GM20431 (cell line): ENCODE data around the gene MBD5.

Experiments used
- in situ Hi-C: fragments of 300-500 bp; cut with MseI, MboI; formaldehyde crosslinking; loops from one replicate; pipeline ENCODE4 v1.15.0; 2020; ENCODE audit warnings: low sequenced_read_pairs; ENCODE audit not compliant: unreplicated experiment

MBD5 gene

DNA sequence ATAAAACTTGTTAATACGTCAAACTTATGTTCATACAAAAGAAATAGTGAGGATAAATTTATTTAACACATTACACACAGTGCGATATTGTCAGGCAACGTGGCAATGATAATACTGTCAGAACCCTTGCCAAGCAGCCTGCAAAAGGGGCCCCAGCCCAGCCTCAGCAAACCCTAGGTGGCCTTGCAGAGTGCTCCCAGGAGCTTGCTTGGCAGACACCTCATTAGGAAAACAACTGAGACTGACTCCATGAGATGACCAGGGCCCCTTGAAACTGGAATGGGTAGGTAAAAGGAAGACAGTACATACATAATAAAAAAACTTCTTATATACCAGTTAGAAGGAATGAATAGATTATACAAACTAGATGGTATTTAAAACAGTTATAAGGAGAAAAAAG lies 487.1 kb downstream of the MBD5 start:
- in situ Hi-C loops: loop anchor here (25.0 kb wide), 1 partner anchor 521 kb away; no protein-coding TSS in a partner anchor

DNA sequence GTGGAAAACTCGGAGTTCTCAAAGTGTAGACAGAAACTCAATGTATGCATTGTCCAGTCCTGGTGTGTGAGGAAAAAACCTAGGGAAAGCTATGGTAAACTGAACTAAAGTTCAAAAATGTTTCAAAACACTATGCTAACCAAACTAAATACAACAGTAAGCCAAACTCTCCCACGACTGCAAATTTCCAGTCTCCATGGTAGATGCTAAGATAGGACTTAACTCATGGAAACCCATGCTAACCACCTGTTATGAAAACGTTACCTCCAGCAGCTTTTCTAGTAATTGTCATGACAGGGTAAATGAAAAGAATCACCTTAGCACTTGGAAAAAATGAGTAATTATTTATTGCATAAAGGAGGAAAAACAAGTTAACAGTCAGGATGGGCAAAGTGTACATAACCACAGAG lies 488.0 kb downstream of the MBD5 start:
- in situ Hi-C loops: loop anchor here (25.0 kb wide), 1 partner anchor 522 kb away; no protein-coding TSS in a partner anchor

DNA sequence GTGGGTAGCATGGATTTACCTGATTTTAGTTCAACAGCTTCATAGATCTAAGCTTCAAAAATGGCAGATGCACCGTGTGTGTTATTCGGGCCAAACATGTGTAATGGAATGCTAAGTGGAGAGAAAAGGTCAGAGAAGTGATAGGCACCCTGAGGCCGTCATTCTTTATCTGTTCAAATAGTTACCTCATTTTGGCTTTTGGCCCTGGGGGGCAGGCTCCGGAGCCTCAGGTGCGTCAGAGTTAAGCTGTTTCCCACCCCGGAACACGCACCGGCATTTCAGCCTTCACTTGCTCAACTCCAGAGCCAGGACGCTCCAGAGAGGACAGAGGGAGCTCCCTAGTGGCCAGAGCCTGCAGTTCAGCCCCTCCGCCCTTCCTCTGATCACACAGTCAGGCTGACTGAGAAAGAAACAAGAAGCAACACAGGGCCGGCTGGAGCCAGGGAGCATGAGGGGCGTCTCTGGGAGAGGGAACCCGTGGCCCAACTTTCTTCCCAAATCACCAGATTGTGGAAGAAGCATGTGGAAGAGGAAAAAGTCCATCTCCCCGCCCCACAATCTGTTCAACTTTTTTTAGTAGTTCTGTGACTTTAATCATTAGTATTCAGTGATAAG lies 488.5 kb downstream of the MBD5 start:
- in situ Hi-C loops: loop anchor here (25.0 kb wide), 1 partner anchor 522 kb away; no protein-coding TSS in a partner anchor

- in situ Hi-C loops: loop anchor here (25.0 kb wide), 1 partner anchor 525 kb away; no protein-coding TSS in a partner anchor
Observed at GRCh38 chr2:148511883-148512282, 491.0 kb downstream of the MBD5 start.

DNA sequence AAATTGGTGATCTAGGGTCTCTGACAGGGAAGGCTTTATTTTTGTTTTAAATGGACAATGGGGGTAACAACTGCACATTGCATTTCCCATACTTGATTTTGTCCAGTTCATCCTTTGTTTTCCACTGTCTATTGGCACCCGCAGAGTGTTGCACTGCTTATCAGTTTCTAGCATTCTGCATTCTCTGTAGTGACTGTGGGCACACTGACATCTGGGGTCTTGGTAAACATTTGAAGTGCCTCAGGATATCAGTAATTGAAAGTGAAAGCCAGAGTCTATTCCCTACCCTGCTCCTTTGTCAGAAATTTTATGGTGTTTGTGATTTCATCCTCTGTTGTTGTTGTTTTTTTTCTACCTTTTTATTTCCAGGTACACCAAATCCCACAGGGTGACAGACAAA lies 491.6 kb downstream of the MBD5 start:
- in situ Hi-C loops: loop anchor here (25.0 kb wide), 1 partner anchor 525 kb away; no protein-coding TSS in a partner anchor

GRCh38 chr2:148513427-148513826 lies 492.5 kb downstream of the MBD5 start:
- in situ Hi-C loops: loop anchor here (25.0 kb wide), 1 partner anchor 526 kb away; no protein-coding TSS in a partner anchor

DNA sequence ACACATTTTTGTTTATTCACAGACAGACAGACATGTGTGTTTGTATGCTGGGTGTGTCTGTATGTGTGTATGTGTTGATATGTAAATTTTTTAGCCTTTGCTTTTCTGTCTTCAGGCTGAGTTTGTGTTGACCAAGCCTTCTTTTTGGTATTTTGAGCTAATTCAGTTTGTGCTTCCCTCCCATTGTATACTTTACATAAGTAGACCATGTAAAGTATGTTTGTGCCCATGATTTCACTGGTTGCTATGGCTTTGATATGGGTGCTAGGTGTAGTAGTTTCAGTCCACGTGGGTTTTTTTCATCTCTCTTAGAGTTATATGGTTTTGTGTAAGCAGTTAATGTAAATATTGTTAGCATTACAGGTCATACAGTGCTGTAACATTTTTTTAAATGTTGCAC lies 494.2 kb downstream of the MBD5 start:
- in situ Hi-C loops: loop anchor here (25.0 kb wide), 1 partner anchor 528 kb away; no protein-coding TSS in a partner anchor

GRCh38 chr2:148515976-148516375 lies 495.1 kb downstream of the MBD5 start:
- in situ Hi-C loops: loop anchor here (25.0 kb wide), 1 partner anchor 529 kb away; no protein-coding TSS in a partner anchor

GRCh38 chr2:148517296-148517695 lies 496.4 kb downstream of the MBD5 start:
- in situ Hi-C loops: loop anchor here (25.0 kb wide), 1 partner anchor 530 kb away; no protein-coding TSS in a partner anchor

GRCh38 chr2:148517822-148518221 lies 496.9 kb downstream of the MBD5 start:
- in situ Hi-C loops: loop anchor here (25.0 kb wide), 1 partner anchor 531 kb away; no protein-coding TSS in a partner anchor

GRCh38 chr2:148519013-148519412 lies 498.1 kb downstream of the MBD5 start:
- in situ Hi-C loops: loop anchor here (25.0 kb wide), 1 partner anchor 532 kb away; no protein-coding TSS in a partner anchor

DNA sequence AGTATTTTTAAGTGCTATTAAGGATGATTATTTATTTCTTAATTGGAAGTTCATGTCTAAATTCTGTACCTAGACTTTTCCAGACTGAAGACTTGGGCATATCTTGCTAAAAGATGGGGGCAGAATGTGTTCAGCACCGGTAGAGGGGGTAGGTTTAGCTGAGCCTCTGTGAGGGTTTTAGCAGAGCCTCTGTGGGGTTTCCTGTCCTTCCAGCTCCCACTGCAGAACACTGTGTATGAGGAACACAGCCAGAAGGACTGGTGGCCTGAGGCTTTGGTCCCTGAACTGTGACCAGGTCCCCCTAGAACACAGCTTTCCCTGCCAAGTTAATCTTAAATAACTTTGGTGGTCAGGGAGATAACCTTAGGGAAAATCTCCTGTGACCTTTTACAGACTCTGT lies 500.3 kb downstream of the MBD5 start:
- in situ Hi-C loops: loop anchor here (25.0 kb wide), 1 partner anchor 534 kb away; no protein-coding TSS in a partner anchor

DNA sequence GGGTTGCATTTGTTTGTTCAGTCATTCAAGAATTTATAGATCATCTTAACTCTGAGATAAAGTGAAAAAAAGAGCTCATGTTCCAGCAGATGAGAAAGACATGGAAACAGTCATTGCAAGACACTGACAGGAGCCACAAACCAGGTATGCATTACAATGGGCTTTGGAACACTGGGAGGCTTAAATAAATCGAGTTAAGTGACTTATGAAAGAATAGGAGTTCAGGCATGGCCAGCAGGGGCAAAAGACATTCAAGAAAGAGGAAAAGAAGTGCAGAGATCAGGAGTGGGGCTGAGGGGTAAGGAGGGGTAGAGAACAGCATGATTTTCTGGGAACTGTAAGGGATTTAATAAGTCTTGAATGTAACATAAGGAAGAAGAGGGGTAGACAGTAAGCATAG lies 502.4 kb downstream of the MBD5 start:
- in situ Hi-C loops: loop anchor here (25.0 kb wide), 1 partner anchor 536 kb away; no protein-coding TSS in a partner anchor

DNA sequence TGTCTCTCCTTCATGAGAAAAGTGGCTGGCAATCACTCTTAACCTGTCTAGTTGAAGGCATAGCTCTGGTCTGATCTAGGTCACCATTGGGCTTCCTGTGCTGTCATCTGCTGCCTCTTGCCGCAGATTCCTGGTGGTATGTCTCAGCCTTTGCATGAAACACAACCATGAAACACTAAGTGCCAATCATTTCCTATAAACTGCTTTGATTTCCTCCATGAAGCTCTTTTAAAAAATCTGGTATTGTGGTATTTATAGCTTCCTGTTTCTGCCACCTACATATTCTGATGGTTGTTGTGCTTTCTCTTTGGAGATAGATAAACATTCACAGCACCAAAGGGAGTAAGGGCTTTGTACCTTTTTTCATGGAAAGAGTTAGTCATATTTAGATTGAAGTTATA lies 503.6 kb downstream of the MBD5 start:
- in situ Hi-C loops: loop anchor here (25.0 kb wide), 1 partner anchor 537 kb away; no protein-coding TSS in a partner anchor

DNA sequence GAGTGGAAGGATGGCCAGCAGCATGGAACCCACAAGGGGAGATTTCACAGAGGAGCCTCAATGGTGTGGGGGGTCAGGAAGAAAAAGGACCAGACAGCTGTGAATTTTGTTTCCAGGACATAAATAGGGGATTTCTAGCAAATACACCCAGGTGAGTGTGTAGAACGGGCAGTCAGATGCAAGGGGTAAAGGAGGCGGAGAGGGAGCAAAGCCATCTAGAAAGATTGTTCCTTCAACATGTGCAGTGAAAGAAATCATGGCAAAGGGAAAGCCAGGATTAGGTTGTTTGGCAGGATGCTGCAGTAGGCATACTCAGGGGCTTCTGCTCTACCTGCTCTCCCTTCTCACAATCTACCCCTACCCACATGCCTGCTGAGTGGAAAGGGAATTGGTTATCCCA lies 504.2 kb downstream of the MBD5 start:
- in situ Hi-C loops: no loop called here

- in situ Hi-C loops: no loop called here
Observed at GRCh38 chr2:148526509-148527346, 505.8 kb downstream of the MBD5 start.

- in situ Hi-C loops: no loop called here
Observed at GRCh38 chr2:148527488-148528340, 506.8 kb downstream of the MBD5 start.

- in situ Hi-C loops: no loop called here
Observed at GRCh38 chr2:148528356-148529064, 507.6 kb downstream of the MBD5 start.

- in situ Hi-C loops: no loop called here
Observed at GRCh38 chr2:148529745-148530144, 508.9 kb downstream of the MBD5 start.
